ENCODE measurements around the gene PIH1D2.

DNA sequence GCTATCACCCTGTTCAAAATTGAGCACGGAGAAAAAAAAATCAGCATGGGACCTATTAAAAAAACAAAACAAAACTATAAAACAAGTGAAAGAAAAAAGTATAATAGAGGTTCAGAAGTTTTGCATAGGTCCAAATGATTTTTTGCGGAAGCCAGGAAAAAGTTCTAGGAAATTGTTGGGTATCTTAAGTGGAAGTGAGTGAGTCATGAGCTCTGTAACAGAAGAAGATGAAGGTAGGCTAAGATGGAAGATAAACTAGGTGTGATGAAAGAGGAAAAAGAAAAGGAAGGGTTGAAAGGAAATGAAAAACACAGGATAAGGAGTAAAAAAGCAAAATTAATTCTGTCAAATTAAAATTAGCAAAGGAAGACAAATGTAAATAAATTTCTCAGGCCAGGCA, 40.6 kb upstream of the PIH1D2 start:
- TF ChIP-seq ZNF473 (tag by site-specific recombination; IDR thresholded peaks at IDR 0.05) (no peak), ZNF16 (tag by site-specific recombination; IDR thresholded peaks at IDR 0.05; ENCODE audit: low read depth) (no peak), ZNF558 (tag by site-specific recombination; IDR thresholded peaks at IDR 0.05) (no peak), TCF7L2 (IDR thresholded peaks at IDR 0.05; ENCODE audit: borderline replicate concordance, low read depth, low read length) (no peak), ZNF132 (tag by site-specific recombination; IDR thresholded peaks at IDR 0.05; ENCODE audit: borderline replicate concordance) (no peak), ZBTB8A (tag by site-specific recombination; IDR thresholded peaks at IDR 0.05) (no peak)
- TF ChIP-seq, protein P1, sequence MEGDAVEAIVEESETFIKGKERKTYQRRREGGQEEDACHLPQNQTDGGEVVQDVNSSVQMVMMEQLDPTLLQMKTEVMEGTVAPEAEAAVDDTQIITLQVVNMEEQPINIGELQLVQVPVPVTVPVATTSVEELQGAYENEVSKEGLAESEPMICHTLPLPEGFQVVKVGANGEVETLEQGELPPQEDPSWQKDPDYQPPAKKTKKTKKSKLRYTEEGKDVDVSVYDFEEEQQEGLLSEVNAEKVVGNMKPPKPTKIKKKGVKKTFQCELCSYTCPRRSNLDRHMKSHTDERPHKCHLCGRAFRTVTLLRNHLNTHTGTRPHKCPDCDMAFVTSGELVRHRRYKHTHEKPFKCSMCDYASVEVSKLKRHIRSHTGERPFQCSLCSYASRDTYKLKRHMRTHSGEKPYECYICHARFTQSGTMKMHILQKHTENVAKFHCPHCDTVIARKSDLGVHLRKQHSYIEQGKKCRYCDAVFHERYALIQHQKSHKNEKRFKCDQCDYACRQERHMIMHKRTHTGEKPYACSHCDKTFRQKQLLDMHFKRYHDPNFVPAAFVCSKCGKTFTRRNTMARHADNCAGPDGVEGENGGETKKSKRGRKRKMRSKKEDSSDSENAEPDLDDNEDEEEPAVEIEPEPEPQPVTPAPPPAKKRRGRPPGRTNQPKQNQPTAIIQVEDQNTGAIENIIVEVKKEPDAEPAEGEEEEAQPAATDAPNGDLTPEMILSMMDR (tag by site-specific recombination; IDR thresholded peaks at IDR 0.05) = no peak
- TF ChIP-seq, protein P2, sequence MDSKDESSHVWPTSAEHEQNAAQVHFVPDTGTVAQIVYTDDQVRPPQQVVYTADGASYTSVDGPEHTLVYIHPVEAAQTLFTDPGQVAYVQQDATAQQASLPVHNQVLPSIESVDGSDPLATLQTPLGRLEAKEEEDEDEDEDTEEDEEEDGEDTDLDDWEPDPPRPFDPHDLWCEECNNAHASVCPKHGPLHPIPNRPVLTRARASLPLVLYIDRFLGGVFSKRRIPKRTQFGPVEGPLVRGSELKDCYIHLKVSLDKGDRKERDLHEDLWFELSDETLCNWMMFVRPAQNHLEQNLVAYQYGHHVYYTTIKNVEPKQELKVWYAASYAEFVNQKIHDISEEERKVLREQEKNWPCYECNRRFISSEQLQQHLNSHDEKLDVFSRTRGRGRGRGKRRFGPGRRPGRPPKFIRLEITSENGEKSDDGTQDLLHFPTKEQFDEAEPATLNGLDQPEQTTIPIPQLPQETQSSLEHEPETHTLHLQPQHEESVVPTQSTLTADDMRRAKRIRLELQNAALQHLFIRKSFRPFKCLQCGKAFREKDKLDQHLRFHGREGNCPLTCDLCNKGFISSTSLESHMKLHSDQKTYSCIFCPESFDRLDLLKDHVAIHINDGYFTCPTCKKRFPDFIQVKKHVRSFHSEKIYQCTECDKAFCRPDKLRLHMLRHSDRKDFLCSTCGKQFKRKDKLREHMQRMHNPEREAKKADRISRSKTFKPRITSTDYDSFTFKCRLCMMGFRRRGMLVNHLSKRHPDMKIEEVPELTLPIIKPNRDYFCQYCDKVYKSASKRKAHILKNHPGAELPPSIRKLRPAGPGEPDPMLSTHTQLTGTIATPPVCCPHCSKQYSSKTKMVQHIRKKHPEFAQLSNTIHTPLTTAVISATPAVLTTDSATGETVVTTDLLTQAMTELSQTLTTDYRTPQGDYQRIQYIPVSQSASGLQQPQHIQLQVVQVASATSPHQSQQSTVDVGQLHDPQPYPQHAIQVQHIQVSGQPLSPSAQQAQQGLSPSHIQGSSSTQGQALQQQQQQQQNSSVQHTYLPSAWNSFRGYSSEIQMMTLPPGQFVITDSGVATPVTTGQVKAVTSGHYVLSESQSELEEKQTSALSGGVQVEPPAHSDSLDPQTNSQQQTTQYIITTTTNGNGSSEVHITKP (tag by site-specific recombination; IDR thresholded peaks at IDR 0.05) = no peak
- TF ChIP-seq, protein P3, sequence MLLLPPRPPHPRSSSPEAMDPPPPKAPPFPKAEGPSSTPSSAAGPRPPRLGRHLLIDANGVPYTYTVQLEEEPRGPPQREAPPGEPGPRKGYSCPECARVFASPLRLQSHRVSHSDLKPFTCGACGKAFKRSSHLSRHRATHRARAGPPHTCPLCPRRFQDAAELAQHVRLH (tag by site-specific recombination; IDR thresholded peaks at IDR 0.05) = no peak
- TF ChIP-seq, protein P4, sequence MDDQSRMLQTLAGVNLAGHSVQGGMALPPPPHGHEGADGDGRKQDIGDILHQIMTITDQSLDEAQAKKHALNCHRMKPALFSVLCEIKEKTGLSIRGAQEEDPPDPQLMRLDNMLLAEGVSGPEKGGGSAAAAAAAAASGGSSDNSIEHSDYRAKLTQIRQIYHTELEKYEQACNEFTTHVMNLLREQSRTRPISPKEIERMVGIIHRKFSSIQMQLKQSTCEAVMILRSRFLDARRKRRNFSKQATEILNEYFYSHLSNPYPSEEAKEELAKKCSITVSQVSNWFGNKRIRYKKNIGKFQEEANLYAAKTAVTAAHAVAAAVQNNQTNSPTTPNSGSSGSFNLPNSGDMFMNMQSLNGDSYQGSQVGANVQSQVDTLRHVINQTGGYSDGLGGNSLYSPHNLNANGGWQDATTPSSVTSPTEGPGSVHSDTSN (CRISPR knock-in tag; IDR thresholded peaks at IDR 0.05) = no peak
